GM21526 (cell line): Measurements from ENCODE around the gene DAND5.

ENCODE experiments used
- ATAC-seq: cut with Tn5 transposase; IDR thresholded peaks from one replicate; pipeline ENCODE4 v1.9.1; 2021; ENCODE audit warnings: moderate library complexity; ENCODE audit not compliant: unreplicated experiment, low FRiP score

The DAND5 gene

GRCh38 chr19:13019332-13019731 lies 50.0 kb downstream of the DAND5 start:
- no peak for ATAC-seq

GRCh38 chr19:13020002-13020414 lies 50.6 kb downstream of the DAND5 start:
- no peak for ATAC-seq

GRCh38 chr19:13022111-13022858 lies 52.9 kb downstream of the DAND5 start:
- ATAC-seq = no peak

GRCh38 chr19:13022859-13023636 lies 53.7 kb downstream of the DAND5 start:
- no peak for ATAC-seq

GRCh38 chr19:13023656-13024055 lies 54.3 kb downstream of the DAND5 start:
- no peak for ATAC-seq
